Activated CD8-positive, alpha-beta memory T cell treated with anti-CD3 and anti-CD28 coated beads, Interleukin-2, amount 50 U/mL, for 4 hours (primary cell): ENCODE measurements around the gene KLK7.
"Not testable (repeated sequence)": the region's sequence is repeated elsewhere in the genome, so short reads cannot be mapped to it uniquely, and the experiment has no call there.

Experiments
- DNase-seq: peaks from one replicate; pipeline ENCODE4 v3.0.0-alpha.2; 2020

The KLK7 gene

DNA sequence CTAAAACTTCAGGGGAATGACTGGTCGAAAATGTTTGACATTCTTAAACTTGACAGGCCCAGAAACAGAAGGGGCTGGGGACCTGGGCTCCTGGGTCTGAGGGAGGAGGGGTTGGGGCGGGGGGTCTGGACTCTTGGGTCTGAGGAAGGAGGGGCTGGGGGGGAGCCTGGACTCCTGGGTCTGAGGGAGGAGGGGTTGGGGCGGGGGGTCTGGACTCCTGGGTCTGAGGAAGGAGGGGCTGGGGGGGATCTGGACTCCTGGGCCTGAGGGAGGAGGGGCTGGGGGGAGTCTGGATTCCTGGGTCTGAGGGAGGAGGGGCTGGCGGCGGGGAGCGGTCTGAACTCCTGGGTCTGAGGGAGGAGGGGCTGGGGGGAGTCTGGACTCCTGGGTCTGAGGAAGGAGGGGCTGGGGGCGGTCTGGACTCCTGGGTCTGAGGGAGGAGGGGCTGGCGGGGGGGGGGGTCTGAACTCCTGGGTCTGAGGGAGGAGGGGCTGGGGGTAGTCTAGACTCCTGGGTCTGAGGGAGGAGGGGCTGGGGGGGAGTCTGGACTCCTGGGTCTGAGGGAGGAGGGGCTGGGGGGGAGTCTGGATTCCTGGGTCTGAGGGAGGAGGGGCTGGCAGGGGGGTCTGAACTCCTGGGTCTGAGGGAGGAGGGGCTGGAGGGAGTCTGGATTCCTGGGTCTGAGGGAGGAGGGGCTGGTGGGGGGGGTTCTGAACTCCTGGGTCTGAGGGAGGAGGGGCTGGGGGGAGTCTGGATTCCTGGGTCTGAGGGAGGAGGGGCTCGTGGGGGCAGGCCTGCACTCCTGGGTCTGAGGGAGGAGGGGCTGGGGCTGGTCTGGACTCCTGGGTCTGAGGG, 8.8 kb downstream of the KLK7 start:
- DNase-seq: no peak

DNA sequence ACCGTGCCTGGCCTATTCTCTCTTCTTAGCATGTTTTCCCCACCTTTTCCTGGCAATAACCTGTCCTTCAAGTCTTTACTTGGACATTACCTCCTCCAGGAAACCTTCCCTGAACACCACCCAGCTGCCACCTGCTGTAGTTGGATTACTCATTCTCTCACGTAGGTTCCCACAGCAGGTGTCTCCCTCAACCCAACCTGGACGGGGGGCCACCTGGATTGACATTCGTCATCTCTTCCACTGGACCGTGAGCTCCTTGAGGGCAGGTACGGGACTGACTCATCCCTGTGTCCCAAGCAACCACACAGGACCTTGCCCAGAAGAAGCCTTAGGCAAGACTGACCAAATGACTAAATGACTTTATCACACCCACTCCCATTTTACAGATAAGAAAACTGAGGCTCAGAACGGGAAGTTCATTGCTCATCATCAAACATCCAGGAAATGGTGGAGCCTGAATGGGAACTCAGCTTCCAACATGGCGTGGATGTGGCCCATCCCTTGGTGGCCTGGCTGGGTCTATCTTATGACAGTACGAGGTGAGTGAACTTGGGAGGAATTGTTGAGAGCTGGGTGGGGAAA, 10.8 kb downstream of the KLK7 start:
- DNase-seq: no peak

DNA sequence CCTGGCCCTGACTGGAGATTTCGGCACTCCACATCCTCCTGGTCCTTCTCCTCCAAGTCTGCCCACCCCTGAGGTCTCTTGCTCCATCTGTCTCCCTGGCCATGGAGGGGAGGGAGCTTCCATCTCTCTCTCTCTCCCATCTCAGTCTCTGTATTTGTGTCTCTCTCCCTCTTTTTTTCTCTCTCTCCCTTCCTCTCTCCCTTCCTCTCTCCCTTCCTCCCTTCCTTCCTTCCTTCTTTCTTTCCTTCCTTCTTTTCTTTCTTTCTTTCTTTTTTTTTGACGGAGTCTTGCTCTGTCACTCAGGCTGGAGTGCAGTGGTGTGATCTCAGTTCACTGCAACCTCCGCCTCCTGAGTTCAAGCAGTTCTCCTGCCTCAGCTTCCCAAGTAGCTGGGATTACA, 13.9 kb downstream of the KLK7 start:
- not testable (repeated sequence) for DNase-seq

DNA sequence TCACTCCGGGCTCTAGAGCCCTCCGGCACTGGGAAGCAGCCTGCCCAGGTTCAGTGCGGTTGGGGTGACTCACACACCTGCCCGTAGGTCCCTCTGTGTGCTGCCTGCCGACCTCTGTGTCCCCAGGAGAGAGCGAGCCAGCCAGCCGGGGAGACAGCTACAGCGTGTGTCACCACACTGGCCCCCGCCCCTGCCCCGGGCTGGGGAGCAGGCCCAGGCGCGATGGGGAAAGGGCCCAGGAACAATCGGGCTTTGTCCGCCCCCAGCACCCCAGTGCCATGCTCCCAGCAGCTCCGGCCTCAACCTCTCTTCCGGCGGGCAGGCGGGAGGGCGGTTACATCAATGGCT, 14.3 kb downstream of the KLK7 start, which contains the start of gene KLK6:
Gene KLK6 (minus strand): TSS at position 179 of the 348 bp plus-strand sequence. CDS start 1,487 bp downstream, outside the sequence.
- no peak for DNase-seq

DNA sequence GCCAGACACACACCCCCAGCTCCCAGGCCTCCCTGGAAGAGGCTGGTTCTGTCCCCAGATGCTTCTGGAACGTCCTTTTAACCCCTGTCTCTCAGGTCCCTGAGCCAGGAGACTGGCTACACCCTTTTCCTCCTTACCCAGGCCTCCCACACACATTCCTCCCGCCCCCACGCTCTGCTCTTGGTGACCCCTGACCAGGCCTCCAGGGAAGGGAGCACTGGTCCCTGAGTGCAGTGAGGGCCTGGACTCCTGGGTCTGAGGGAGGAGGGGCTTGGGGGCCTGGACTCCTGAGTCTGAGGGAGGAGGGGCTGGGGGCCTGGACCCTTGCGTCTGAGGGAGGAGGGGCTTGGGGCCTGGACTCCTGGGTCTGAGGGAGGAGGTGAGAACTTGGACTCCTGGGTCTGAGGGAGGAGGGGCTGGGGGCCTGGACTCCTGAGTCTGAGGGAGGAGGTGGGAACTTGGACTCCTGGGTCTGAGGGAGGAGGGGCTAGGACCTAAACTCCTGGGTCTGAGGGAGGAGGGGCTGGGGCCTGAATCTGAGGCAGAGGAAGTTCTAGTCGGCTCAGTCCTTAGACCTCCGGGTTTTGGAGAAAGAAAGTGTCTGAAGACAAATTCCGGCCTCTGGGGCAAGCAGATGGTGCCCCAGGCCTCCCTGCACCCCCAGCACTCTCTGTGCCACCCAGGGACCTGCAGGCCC, 14.9 kb downstream of the KLK7 start:
- no peak for DNase-seq

DNA sequence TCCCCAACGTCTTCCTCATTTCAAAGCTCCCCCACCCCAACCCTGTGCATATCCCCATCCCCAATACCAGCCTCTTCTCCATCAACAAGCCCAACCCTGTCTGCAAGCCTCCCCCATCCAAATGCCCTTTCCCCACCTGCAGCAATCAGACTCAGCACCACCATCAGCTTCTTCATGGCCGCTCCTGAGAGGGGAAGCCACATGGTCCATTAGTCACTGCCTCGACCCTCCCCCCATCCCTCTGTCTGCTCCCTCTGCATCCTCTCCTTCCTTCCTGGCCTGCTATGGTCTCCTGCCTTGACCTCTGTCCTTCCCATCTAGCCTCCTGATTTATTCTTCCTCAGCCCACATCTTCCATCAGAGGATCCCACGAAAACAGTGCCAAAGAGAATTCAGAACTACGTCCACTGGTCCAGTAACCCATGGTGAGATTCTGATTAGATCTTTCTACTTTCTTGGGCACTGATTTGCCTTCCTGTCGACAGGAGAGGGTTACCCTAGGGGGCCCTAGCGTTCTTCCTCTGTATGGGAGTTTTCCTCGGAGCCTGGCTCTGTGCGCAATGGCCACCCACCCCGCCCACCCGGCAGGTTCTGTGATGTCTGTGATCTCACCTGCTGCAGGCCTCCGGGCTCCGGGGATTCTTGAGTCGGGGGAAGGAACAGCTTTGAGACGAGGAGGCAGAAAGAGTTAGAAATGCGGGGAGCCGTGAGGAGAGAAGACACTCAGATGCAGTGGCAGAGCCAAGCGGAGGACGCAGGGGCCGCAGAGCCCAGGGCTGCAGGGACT, 15.6 kb downstream of the KLK7 start:
- no peak for DNase-seq

DNA sequence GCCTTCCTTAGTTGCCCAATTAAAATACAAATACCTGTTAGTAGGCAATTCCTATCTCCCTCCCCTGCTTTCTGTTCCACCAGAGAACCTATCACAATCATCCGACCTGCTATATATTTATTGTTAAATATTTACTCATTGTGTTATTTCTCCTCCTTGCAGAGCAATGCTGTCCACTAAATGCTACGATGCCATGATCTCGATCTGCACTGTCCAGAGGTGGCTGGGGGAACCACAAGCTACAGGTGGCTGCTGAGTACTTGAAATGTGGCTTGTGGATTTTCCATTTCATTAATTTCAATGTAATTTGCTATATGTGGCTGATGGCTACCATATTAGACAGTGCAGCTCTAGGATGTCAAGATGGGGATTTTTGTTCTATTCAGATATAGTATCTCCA, 19.5 kb downstream of the KLK7 start:
- no peak for DNase-seq

DNA sequence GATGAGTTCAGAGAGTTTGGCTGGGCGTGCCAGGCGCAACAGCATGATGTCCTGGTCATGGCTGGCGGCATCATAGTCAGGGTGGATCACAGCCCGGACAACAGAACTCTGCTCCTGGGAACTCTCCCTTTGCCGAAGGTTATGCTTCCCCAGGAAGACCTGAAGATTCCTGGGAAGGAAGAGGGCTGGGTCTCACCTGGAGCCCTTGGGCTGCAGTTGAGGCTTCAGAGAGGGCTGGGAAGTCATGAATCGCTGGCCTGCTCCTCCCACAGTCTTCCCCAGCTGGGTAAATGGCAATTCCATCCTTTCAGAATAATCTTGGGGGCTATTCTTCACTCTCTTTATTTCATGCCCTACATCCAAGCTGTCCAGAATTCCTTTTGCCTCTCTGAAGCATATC, 20.3 kb downstream of the KLK7 start:
- DNase-seq: no peak

DNA sequence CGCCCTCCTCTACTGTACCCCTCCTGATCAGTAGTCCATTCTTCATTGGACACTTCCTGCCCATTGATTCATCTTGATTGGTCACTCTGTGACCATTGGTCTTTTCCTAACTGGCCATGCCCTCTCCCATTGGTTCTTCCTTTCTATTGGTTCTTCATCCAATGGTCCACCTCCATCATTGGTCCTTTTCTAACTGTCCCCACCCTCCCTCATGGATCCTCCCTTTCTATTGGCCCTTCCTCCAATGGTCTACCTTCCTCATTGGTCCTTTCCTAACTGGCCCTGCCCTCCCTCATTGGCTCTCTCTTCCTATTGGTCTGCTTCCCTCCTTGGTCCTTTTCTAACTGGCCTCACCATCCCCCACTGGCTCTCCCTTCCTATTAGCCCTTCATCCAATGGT, 21.5 kb downstream of the KLK7 start:
- no peak for DNase-seq

DNA sequence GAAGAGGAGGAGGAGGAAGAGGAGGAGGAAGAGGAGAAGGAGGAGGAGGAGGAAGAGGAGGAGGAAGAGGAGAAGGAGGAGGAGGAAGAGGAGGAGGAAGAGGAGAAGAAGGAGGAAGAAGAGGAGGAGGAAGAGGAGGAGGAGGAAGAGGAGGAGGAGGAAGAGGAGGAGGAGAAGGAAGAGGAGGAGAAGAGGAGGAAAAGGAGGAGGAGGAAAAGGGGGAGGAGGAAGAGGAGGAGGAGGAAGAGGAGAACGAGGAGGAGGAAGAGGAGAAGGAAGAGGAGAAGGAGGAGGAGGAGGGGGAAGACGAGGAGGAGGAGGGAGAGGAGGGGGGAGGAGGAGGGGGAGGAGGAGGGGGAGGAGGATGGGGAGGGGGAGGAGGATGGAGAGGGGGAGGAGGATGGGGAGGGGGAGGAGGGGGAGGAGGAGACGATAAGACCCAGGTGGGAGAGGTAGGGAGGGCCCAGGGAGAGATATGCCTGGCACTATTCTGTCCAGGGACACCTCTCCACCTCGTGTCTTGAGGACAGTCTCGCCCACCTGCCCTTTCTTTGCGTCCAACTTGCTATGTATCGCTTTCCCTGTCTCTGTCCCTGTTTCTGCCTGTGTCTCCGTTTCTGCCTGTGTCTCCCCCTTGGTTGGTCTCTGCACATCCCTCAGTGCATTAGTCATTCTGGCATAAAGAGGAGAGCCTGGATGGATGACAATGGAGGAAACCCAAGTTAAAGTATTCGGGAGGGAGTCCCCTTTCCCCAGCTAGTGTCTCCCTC, 23.8 kb downstream of the KLK7 start:
- DNase-seq: no peak

DNA sequence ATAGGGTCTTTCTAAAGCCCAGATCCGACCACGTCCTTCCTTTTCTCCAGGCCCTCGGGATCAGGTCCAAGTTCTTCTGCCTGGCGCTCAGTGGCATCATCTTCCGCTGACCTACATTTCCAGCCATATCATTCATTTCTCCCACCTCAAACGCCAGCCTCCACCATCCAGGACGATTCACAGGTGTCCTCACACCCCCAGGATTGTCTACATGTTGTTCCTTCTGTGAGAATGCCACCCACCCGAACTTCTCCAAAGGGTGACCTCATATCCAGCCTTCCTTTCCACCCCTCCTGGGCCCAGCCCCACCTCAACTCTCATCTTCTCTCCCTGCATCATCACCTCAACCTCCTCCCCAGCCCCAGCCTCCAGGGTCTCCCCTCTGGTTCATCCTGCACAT, 26.1 kb downstream of the KLK7 start:
- no peak for DNase-seq

DNA sequence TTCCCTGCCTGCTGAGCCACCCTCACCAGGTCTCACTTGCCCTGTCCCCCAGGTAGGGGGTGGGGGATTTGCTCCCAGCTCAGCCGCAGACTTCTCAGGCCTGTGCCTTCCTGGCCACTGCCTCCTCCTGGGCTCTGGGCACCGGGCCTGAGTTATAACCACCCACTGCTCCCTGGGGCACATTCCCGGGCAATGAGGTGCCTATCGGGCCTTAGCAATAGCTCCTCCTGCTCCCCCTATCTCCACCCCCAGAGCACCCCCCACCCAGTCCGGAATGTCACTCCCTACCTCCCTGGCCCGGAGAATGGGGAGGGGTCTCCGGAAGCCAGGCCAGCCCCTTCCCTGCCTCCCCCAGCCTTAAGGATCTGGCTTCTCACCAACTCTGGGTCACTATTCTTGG, 30.8 kb downstream of the KLK7 start, which contains the start of gene KLK5:
Gene KLK5 (minus strand): TSS at position 129 of the 400 bp plus-strand sequence. CDS start 381 bp downstream, outside the sequence.
- no peak for DNase-seq

DNA sequence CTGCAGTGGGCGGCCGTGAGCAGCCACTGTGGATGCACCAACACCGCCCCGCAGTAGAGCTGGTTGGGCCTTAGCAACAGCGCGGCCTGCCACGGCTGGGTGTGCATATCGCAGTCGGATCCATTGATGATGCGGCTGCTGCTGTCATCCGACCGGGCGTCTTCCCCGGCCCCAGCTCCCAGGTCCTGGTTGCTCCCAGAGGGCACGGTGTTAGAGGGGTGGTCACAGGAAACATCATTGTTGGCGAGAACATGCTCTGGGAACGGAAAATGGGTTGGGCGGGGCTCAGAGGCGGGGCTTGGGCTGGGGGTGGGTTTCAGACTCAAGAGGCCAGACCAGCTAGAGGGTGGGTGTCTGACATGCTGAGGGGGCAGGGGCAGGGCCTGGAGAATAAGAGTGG, 33.9 kb downstream of the KLK7 start:
- DNase-seq: no peak

DNA sequence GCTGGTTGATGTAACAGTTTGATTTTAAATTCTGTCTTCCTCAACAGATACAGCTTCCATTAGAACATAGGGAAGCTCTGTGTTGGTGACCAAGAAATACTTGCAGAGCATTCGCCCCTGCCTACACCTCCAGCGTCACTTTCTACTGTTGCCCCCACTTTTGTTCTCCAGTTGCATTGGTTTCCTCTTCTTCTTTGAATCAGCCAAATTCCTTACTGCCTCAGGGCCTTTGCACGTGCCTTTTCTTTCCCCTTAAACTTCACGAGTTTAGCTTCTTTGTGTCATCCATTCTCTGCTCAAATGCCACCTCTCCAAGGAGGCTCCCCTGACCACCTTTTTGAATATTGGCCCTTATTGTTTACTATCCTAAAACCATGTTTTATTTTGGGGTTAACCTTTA, 36.6 kb downstream of the KLK7 start:
- DNase-seq: no peak

DNA sequence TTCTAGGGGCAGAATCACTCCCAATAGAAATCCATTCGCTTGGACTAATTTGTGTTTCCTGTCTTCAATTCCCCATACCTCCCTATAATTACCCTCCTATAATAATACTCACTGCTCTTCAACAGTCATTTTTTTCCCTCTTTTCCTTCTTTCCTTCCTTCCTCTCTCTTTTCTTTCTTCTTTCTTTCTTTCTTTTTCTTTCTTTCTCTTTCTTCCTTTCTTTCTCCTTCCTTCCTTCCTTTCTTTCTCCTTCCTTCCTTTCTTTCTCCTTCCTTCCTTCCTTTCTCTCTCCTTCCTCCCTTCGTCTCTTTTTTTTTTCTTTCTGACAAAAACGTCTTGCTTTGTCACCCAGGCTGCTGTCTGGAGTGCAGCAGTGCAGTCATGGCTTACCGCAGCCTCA, 38.9 kb downstream of the KLK7 start:
- DNase-seq: no peak

DNA sequence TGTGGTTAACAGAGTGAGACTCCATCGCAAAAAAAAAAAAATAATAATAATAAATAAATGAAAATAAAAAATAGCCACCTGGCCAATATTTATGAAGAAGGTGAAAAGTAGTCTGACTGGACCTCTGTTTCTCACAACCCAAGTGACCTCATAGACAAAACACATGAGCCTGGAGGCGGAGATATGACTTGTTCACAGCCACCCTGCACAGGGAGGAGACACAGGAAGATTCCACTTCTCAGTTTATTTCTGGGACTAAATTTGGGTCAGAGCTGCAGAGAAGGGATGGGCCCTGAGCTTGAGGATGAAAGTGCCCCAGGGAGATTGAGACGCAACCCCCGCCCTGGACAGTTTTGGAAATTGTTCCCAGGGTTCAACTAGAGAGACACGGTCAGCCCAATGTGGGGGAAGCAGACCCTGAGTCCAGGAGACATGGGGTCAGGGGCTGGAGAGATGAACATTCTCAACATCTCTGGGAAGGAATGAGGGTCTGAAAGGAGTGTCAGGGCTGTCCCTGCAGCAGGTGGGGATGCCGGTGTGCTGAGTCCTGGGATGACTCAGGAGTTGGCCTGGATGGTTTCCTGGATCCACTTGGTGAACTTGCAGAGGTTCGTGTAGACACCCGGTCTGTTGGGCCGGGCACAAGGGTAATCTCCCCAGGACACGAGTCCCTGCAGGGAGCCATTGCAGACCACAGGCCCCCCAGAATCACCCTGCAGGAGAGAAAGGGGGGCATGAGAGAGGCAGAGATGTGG, 40.5 kb downstream of the KLK7 start:
- DNase-seq: no peak

DNA sequence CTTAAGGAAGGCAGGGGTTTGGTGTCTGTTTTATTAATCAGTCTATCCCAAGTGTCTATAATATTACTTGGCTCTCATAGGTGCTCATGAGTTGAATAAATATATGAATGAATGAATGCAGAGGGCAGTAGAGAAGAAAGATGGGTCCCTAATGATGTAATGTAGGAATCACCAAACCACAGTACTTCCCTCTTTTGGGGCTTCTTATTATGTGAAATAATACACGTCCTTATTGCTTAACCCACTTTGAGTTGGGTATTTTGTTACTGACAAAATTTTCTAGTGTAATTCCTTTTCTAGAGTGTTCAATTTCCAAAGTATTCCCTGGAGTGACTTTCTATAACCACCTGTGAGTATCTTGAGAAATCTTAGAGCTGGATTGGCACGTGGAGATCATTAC, 44.1 kb downstream of the KLK7 start:
- no peak for DNase-seq

DNA sequence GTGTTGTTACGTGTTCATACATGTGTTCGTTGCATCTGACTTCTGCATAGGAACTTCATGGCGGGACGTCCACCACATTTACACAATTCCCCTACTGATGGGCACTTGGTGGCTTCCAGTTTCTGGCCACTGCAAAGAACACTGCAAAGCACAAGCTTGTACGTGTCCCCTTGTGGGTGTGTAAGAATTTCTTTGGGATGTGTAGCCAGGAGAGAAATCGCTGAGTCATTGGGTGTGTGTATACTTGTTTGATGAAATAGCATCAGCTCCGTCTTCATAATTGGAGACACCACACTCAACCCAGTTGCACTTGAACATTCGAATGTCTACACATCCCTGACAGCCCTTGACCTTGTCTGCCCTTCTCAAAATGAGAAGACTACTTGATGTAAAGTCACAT, 50.1 kb downstream of the KLK7 start:
- no peak for DNase-seq

DNA sequence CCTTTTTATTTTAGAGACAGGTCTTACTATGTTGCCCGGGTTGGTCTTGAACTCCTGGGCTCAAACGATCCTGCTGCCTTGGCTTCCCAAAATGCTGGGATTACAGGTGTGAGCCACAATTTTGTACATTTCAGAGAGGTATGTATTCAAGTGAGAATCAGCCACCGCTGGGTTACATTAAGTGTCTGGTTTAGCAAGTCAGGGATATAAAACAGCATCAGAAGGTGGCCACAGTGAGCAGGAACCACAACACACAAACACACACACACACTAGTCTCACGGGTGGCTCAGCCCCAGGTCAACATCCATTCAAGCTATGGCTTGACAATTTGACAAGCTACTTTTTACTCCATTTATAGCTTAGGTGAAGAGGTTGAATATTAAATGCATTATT, 51.0 kb downstream of the KLK7 start:
- DNase-seq: no peak

DNA sequence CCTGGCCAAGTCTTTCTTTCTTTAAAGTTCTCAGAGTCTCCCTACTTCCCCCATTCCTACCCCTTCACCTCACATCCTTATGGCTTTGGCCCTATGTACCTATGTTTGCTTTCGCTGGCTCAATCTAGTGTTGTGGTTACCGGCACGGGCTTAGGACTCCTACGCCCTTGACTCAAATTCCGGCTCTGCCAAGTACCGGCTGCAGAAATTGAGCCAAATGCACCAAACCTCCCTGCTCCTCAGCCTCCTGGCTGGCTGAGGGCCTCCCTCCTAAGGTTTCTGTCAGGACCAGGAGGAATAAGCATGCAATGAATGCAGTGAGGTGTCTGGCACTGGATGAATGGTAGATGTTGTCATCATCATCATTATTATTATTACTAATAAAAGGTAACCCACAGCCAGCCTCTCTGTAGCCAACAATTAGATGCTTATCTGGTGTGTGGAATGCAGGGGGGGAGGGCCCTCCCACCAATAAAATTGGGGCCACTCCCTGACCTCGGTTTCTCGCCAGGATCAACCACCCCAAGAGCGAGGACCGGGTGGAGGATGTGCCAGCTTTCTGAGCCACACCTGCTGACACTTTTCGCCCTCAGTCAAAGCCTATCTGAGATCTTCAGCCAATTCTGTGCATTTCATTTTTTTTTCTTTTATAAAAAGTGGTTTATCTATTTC, 51.6 kb downstream of the KLK7 start:
- DNase-seq: no peak

DNA sequence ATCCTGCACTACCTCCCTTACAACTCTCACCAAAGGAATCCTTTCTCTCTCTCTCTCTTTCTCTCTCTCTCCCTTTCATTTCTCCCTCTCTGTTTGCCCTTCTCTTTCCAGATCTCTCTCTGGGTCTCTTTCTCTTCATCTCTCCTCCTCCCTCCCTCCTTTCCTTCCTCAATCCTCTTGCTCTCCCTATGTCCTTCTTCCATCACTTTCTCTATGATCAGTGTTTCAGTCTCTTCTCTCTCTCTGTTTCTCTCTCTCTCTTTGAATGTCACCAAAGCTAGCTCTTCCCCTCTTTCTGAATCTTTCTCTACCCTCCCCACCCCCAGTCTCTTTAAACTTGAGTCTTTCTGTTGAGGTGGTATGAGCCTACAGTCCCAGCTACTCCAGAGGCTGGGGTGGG, 52.7 kb downstream of the KLK7 start:
- no peak for DNase-seq
